K562 (cell line): ENCODE measurements around the gene MROH2B. TPM values are rescaled to one million over a fixed set of nuclear protein-coding genes. Genes with fewer than 3 reads are reported as not detected.

Experiments used
- ATAC-seq: fragments of 200-7000 bp; cut with Tn5 transposase; 3 replicates; pipeline ENCODE4 v1.9.1; 2020; ENCODE audit warnings: moderate library complexity
- BruUV-seq: library from RNA; stranded (reverse); fragments of 400-500 nt; replicated peaks from 2 replicates; lab custom pipeline; 2021; lab: Mats Ljungman, UMichigan
- CTCF ChIA-PET: fragments of 300-600 bp; formaldehyde crosslinking; extraction: SDS; loops from one replicate; lab custom pipeline; 2021; ENCODE audit warnings: low intra/inter-chr PET ratio; lab: Yijun Ruan, JAX
- POLR2A ChIA-PET: fragments of 300-600, 350-650 bp; sonication (Branson Sonifier 250); formaldehyde crosslinking; extraction: SDS; loops from one replicate; lab custom pipeline; 2021; ENCODE audit warnings: antibody characterized with exemption, inconsistent platforms; lab: Yijun Ruan, JAX
- DNase-seq, 4 experiments: peaks; one replicate each; pipeline versions ENCODE4 v3.0.0 to v3.0.0-alpha.2; 2011 to 2018; ENCODE audit warnings: low spot score in 3 of 4, mixed read lengths in 3 of 4; ENCODE audit errors: extremely low read depth in 1 of 4
- FAIRE-seq: peaks from 2 replicates; lab custom pipeline; 2011; peaks lifted over from hg19 to GRCh38; lab: Jason Lieb, UNC
- H2AFZ ChIP-seq: 2 replicates; pipeline ENCODE4 v1.6.0; 2011; ENCODE audit warnings: low read depth, low read length, control low read depth, inconsistent platforms
- H3K27ac ChIP-seq: fragments of 200-600 bp; 3 replicates; pipeline ENCODE4 v1.8.0; 2011; ENCODE audit warnings: low read depth, mild to moderate bottlenecking, control low read depth, inconsistent platforms, low read length, moderate library complexity, mixed read lengths; ENCODE audit errors: extremely low read depth
- H3K27me3 ChIP-seq, 2 experiments: fragments of 300-600 bp in 1 of 2; 2 replicates in 1 of 2; 3 replicates in 1 of 2; pipeline versions ENCODE4 v1.6.0 to v1.8.0; 2011; ENCODE audit warnings: inconsistent platforms in 2 of 2, low read length in 2 of 2, mild to moderate bottlenecking in 1 of 2, mixed read lengths in 1 of 2, moderate library complexity in 1 of 2; ENCODE audit not compliant: control insufficient read depth in 2 of 2, insufficient read depth in 2 of 2
- H3K36me3 ChIP-seq: fragments of 300-600 bp; 3 replicates; pipeline ENCODE4 v1.8.0; 2011; ENCODE audit warnings: mild to moderate bottlenecking, low read length, inconsistent platforms; ENCODE audit not compliant: control insufficient read depth, insufficient read depth
- H3K4me1 ChIP-seq, 2 experiments: fragments of 200-600 bp in 1 of 2; replicated peaks in 1 of 2; 2 replicates in 1 of 2; 3 replicates in 1 of 2; pipeline versions ENCODE4 v1.5.1 to v1.8.0; 2011; ENCODE audit warnings: inconsistent platforms in 2 of 2, low read length in 2 of 2, mild to moderate bottlenecking in 1 of 2, mixed read lengths in 1 of 2, moderate library complexity in 1 of 2; ENCODE audit not compliant: control insufficient read depth in 2 of 2, insufficient read depth in 2 of 2
- H3K4me2 ChIP-seq: 2 replicates; pipeline ENCODE4 v1.6.1; 2011; ENCODE audit warnings: low read length, control low read depth, inconsistent platforms, mixed read lengths; ENCODE audit not compliant: insufficient read depth
- H3K4me3 ChIP-seq: fragments of 200-600 bp; sonication (generic), shearing (Covaris generic); 2 replicates; pipeline ENCODE4 v1.5.1; 2016; ENCODE audit warnings: control low read depth, inconsistent platforms
- H3K79me2 ChIP-seq: fragments of 200-600 bp; 3 replicates; pipeline ENCODE4 v1.8.0; 2011; ENCODE audit warnings: low read length, inconsistent platforms; ENCODE audit not compliant: control insufficient read depth, insufficient read depth
- H3K9ac ChIP-seq, 2 experiments: 2 replicates each; pipeline versions ENCODE4 v1.6.0 to v1.6.1; 2011; ENCODE audit warnings: low read depth in 2 of 2, low read length in 2 of 2, control low read depth in 1 of 2, inconsistent platforms in 1 of 2, mild to moderate bottlenecking in 1 of 2, mixed read lengths in 1 of 2; ENCODE audit not compliant: insufficient read depth in 1 of 2
- H3K9me1 ChIP-seq: one replicate; pipeline ENCODE4 v1.6.0; 2011; ENCODE audit warnings: inconsistent platforms, mild to moderate bottlenecking, low read length, moderate library complexity; ENCODE audit not compliant: control insufficient read depth, insufficient read depth
- H3K9me3 ChIP-seq: replicated peaks from 2 replicates; pipeline ENCODE4 v1.5.1; 2011; ENCODE audit warnings: low read depth, low read length, inconsistent platforms; ENCODE audit not compliant: control insufficient read depth, insufficient read depth
- H4K20me1 ChIP-seq: replicated peaks from 2 replicates; pipeline ENCODE4 v1.6.1; 2011; ENCODE audit warnings: low read length, inconsistent platforms, mixed read lengths; ENCODE audit not compliant: control insufficient read depth, insufficient read depth
- NFYB ChIP-seq: IDR thresholded peaks from 2 replicates; pipeline ENCODE4 v1.6.1; 2011; ENCODE audit warnings: mild to moderate bottlenecking, moderate library complexity; ENCODE audit not compliant: insufficient read length; ENCODE audit errors: extremely low read depth
- RBM15 ChIP-seq: fragments of 200-400 bp; formaldehyde crosslinking; IDR thresholded peaks from 2 replicates; pipeline ENCODE4 v1.6.1; 2018; ENCODE audit warnings: mild to moderate bottlenecking, low read length, moderate library complexity; ENCODE audit not compliant: insufficient read depth
- SRSF9 ChIP-seq: fragments of 200-400 bp; formaldehyde crosslinking; IDR thresholded peaks from 2 replicates; pipeline ENCODE4 v1.6.1; 2017; ENCODE audit warnings: low read depth, low read length, borderline replicate concordance
- TRIM24 ChIP-seq, 2 experiments: fragments of 450-650 bp; IDR thresholded peaks; 2 replicates each; pipeline ENCODE4 v1.6.1; 2016
- ZNF830 ChIP-seq: fragments of 250-450 bp; sonication (Bioruptor Pico); IDR thresholded peaks from 2 replicates; pipeline ENCODE4 v1.5.0; 2021; ENCODE audit warnings: mild to moderate bottlenecking
- in situ Hi-C: fragments of 300-500 bp; cut with MboI; formaldehyde crosslinking; loops from 4 replicates; pipeline ENCODE4 v1.15.0; 2018; ENCODE audit warnings: inconsistent platforms, mixed read lengths
- intact Hi-C: fragments of 100-400 bp; cut with micrococcal nuclease; formaldehyde crosslinking; loops from 2 replicates; pipeline ENCODE4 v1.14.2; 2022
- polyA plus RNA-seq, 8 experiments: library from polyadenylated mRNA; depleted of rRNA in 4 of 8; stranded (reverse) in 5 of 8; unstranded in 3 of 8; fragments of >200 nt; fragmentation: Nextera tagmentation in 2 of 8; fragmentation: Illumina TruSeq in 1 of 8; extraction: Ambion mirVana in 2 of 8; extraction: Trizol in 1 of 8; gene quantifications; 2 replicates each; pipeline versions ENCODE4 v1.2.1 to v1.2.3, GENCODE V29; 2011 to 2014; ENCODE audit warnings: inconsistent platforms in 1 of 8, missing spikeins in 1 of 8
- total RNA-seq, 7 experiments: library from RNA; depleted of rRNA in 6 of 7; stranded (reverse); fragments of >200 nt in 6 of 7; fragmentation: Illumina TruSeq in 2 of 7; extraction: Trizol in 2 of 7; gene quantifications; 2 replicates each; pipeline versions ENCODE4 v1.2.1 to v1.2.3, GENCODE V29; 2011 to 2021; ENCODE audit warnings: low replicate concordance in 1 of 7
- TF ChIP-seq, protein P1 (sequence below), 2 experiments: fragments of 450-650 bp; IDR thresholded peaks; 2 replicates each; pipeline ENCODE4 v1.6.1; 2016
- TF ChIP-seq, protein P2 (sequence below): fragments of 450-650 bp; IDR thresholded peaks from 2 replicates; pipeline ENCODE4 v1.6.1; 2018; ENCODE audit not compliant: partially characterized antibody
- TF ChIP-seq, protein P3 (sequence below): fragments of 450-650 bp; IDR thresholded peaks from 2 replicates; pipeline ENCODE4 v1.6.1; 2018; ENCODE audit warnings: mild to moderate bottlenecking, low read depth; ENCODE audit not compliant: partially characterized antibody
- TF ChIP-seq, protein P4 (sequence below): fragments of 250-450 bp; sonication (Bioruptor Pico); IDR thresholded peaks from 2 replicates; pipeline ENCODE4 v1.8.0; 2022; ENCODE audit warnings: moderate library complexity, mild to moderate bottlenecking, inconsistent platforms
- TF ChIP-seq, protein P5 (sequence below): fragments of 250-450 bp; sonication (Bioruptor Pico); IDR thresholded peaks from 2 replicates; pipeline ENCODE4 v1.4.0; 2020; ENCODE audit warnings: mild to moderate bottlenecking, moderate library complexity, borderline replicate concordance
- TF ChIP-seq, protein P6 (sequence below): fragments of 450-650 bp; IDR thresholded peaks from 2 replicates; pipeline ENCODE4 v1.6.1; 2016

MROH2B gene
- total and polyA plus RNA-seq, 9 of the 15 experiments (the other 6 are each of a cell fraction or from before 2014, with no cell fraction given) = not detected

DNA sequence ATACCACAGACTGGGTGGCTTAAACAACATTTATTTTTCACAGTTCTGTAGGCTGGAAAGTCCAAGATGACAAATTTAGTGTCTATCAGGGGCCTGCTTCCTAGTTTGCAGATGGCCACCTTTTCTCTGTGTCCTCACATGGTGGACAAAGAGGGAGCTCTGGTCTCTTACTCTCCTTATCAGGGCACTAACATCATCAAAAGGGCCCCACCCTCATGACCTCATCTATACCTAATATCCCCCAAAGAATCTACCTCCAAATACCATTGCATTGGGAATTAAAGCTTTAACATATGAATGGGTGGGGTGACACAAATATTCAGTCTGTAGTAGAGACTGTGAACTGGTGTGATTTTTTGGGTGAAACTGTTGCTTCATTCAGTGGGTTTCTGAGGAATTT, 83.8 kb downstream of the MROH2B start:
- no peaks in the 10 kb centered on the region for H4K20me1 ChIP-seq
- no peaks in the 10 kb centered on the region for H3K36me3 ChIP-seq
- H3K79me2 ChIP-seq = no peaks in the 10 kb centered on the region
- H3K9me3 ChIP-seq = no peaks in the 10 kb centered on the region
- intact Hi-C loops (no loop called here), in situ Hi-C loops (no loop called here)
- H3K9ac ChIP-seq = no peak overlapping the region
- DNase-seq (no peak), FAIRE-seq (no peak), ATAC-seq (no peak)
- POLR2A ChIA-PET = interaction anchor here (0.7 to 2.0 kb wide), 2 partner anchors 9 to 28 kb away, joined by 3 to 7 read pairs; no protein-coding TSS in a partner anchor
- no peak overlapping the region for H3K4me3 ChIP-seq
- CTCF ChIA-PET = no interaction called here
- no peak for TF ChIP-seq TRIM24 (IDR thresholded peaks at IDR 0.05)
- no peak for TF ChIP-seq ZNF830 (CRISPR knock-in tag)
- TF ChIP-seq RBM15 = no peak
- TF ChIP-seq, protein P1, sequence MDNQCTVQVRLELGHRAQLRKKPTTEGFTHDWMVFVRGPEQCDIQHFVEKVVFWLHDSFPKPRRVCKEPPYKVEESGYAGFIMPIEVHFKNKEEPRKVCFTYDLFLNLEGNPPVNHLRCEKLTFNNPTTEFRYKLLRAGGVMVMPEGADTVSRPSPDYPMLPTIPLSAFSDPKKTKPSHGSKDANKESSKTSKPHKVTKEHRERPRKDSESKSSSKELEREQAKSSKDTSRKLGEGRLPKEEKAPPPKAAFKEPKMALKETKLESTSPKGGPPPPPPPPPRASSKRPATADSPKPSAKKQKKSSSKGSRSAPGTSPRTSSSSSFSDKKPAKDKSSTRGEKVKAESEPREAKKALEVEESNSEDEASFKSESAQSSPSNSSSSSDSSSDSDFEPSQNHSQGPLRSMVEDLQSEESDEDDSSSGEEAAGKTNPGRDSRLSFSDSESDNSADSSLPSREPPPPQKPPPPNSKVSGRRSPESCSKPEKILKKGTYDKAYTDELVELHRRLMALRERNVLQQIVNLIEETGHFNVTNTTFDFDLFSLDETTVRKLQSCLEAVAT (IDR thresholded peaks at IDR 0.05) = no peak
- no peak for TF ChIP-seq NFYB
- TF ChIP-seq, protein P2, sequence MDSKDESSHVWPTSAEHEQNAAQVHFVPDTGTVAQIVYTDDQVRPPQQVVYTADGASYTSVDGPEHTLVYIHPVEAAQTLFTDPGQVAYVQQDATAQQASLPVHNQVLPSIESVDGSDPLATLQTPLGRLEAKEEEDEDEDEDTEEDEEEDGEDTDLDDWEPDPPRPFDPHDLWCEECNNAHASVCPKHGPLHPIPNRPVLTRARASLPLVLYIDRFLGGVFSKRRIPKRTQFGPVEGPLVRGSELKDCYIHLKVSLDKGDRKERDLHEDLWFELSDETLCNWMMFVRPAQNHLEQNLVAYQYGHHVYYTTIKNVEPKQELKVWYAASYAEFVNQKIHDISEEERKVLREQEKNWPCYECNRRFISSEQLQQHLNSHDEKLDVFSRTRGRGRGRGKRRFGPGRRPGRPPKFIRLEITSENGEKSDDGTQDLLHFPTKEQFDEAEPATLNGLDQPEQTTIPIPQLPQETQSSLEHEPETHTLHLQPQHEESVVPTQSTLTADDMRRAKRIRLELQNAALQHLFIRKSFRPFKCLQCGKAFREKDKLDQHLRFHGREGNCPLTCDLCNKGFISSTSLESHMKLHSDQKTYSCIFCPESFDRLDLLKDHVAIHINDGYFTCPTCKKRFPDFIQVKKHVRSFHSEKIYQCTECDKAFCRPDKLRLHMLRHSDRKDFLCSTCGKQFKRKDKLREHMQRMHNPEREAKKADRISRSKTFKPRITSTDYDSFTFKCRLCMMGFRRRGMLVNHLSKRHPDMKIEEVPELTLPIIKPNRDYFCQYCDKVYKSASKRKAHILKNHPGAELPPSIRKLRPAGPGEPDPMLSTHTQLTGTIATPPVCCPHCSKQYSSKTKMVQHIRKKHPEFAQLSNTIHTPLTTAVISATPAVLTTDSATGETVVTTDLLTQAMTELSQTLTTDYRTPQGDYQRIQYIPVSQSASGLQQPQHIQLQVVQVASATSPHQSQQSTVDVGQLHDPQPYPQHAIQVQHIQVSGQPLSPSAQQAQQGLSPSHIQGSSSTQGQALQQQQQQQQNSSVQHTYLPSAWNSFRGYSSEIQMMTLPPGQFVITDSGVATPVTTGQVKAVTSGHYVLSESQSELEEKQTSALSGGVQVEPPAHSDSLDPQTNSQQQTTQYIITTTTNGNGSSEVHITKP = no peak
- TF ChIP-seq, protein P3, sequence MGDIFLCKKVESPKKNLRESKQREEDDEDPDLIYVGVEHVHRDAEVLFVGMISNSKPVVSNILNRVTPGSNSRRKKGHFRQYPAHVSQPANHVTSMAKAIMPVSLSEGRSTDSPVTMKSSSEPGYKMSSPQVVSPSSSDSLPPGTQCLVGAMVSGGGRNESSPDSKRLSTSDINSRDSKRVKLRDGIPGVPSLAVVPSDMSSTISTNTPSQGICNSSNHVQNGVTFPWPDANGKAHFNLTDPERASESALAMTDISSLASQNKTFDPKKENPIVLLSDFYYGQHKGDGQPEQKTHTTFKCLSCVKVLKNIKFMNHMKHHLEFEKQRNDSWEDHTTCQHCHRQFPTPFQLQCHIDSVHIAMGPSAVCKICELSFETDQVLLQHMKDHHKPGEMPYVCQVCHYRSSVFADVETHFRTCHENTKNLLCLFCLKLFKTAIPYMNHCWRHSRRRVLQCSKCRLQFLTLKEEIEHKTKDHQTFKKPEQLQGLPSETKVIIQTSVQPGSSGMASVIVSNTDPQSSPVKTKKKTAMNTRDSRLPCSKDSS = no peak
- TF ChIP-seq, protein P4, sequence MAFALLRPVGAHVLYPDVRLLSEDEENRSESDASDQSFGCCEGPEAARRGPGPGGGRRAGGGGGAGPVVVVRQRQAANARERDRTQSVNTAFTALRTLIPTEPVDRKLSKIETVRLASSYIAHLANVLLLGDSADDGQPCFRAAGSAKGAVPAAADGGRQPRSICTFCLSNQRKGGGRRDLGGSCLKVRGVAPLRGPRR = no peak
- no peak for TF ChIP-seq SRSF9
- TF ChIP-seq, protein P5, sequence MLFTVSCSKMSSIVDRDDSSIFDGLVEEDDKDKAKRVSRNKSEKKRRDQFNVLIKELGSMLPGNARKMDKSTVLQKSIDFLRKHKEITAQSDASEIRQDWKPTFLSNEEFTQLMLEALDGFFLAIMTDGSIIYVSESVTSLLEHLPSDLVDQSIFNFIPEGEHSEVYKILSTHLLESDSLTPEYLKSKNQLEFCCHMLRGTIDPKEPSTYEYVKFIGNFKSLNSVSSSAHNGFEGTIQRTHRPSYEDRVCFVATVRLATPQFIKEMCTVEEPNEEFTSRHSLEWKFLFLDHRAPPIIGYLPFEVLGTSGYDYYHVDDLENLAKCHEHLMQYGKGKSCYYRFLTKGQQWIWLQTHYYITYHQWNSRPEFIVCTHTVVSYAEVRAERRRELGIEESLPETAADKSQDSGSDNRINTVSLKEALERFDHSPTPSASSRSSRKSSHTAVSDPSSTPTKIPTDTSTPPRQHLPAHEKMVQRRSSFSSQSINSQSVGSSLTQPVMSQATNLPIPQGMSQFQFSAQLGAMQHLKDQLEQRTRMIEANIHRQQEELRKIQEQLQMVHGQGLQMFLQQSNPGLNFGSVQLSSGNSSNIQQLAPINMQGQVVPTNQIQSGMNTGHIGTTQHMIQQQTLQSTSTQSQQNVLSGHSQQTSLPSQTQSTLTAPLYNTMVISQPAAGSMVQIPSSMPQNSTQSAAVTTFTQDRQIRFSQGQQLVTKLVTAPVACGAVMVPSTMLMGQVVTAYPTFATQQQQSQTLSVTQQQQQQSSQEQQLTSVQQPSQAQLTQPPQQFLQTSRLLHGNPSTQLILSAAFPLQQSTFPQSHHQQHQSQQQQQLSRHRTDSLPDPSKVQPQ (CRISPR knock-in tag) = no peak
- TF ChIP-seq, protein P6, sequence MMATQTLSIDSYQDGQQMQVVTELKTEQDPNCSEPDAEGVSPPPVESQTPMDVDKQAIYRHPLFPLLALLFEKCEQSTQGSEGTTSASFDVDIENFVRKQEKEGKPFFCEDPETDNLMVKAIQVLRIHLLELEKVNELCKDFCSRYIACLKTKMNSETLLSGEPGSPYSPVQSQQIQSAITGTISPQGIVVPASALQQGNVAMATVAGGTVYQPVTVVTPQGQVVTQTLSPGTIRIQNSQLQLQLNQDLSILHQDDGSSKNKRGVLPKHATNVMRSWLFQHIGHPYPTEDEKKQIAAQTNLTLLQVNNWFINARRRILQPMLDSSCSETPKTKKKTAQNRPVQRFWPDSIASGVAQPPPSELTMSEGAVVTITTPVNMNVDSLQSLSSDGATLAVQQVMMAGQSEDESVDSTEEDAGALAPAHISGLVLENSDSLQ = no peak
- H3K9me1 ChIP-seq = no peaks in the 10 kb centered on the region
- BruUV-seq = no TSS peak
- H3K27me3 ChIP-seq = no peaks in the 10 kb centered on the region
- H2AFZ ChIP-seq = no peak overlapping the region
- H3K27ac ChIP-seq = no peak overlapping the region
- H3K4me1 ChIP-seq = no peaks in the 10 kb centered on the region
- no peak overlapping the region for H3K4me2 ChIP-seq
